IMR-90 (cell line): Measurements from ENCODE around the gene DDX10. TPM values are rescaled to one million over a fixed set of nuclear protein-coding genes. Genes with fewer than 3 reads are reported as not detected.

Experiments
- ATAC-seq: fragments of 200-7000 bp; cut with Tn5 transposase; 2 replicates; pipeline ENCODE4 v1.9.1; 2020; ENCODE audit warnings: low read depth, mild to moderate bottlenecking, moderate library complexity
- BruUV-seq: library from RNA; stranded (reverse); fragments of 400-500 nt; replicated peaks from 2 replicates; lab custom pipeline; 2021; lab: Mats Ljungman, UMichigan
- CTCF ChIA-PET: fragments of 300-600 bp; formaldehyde crosslinking; extraction: SDS; loops from one replicate; lab custom pipeline; 2021; ENCODE audit warnings: antibody characterized with exemption; lab: Yijun Ruan, JAX
- POLR2A ChIA-PET: fragments of 300-600 bp; sonication (Branson Sonifier 250); formaldehyde crosslinking; loops from one replicate; lab custom pipeline; 2022; ENCODE audit warnings: antibody characterized with exemption; ENCODE audit not compliant: unreplicated experiment; lab: Charles Lee
- DNase-seq: peaks from one replicate; pipeline ENCODE4 v3.0.0; 2013
- H2AFZ ChIP-seq: replicated peaks from 2 replicates; pipeline ENCODE3; 2013; ENCODE audit warnings: low read length, mild to moderate bottlenecking; ENCODE audit not compliant: poor library complexity
- H2AK5ac ChIP-seq: 2 replicates; pipeline ENCODE4 v1.6.1; 2013; ENCODE audit warnings: low read depth, low read length, inconsistent platforms
- H2AK9ac ChIP-seq: replicated peaks from 2 replicates; pipeline ENCODE3; 2013; ENCODE audit warnings: mild to moderate bottlenecking, low read depth, low read length, moderate library complexity; ENCODE audit not compliant: poor library complexity
- H2BK120ac ChIP-seq: 2 replicates; pipeline ENCODE4 v1.6.1; 2013; ENCODE audit warnings: low read depth, low read length, inconsistent platforms
- H2BK15ac ChIP-seq: 3 replicates; pipeline ENCODE4 v1.6.1; 2013; ENCODE audit warnings: low read depth, low read length, inconsistent platforms
- H2BK20ac ChIP-seq: 2 replicates; pipeline ENCODE4 v1.6.1; 2013; ENCODE audit warnings: low read depth, mild to moderate bottlenecking, inconsistent platforms, low read length, moderate library complexity
- H2BK5ac ChIP-seq: 2 replicates; pipeline ENCODE4 v1.6.1; 2013; ENCODE audit warnings: mild to moderate bottlenecking, low read depth, low read length, inconsistent platforms; ENCODE audit not compliant: poor library complexity, severe bottlenecking
- H3K14ac ChIP-seq: replicated peaks from 2 replicates; pipeline ENCODE4 v1.6.1; 2013; ENCODE audit warnings: low read depth, low read length, inconsistent platforms
- H3K18ac ChIP-seq: 2 replicates; pipeline ENCODE4 v1.6.1; 2013; ENCODE audit warnings: low read depth, low read length, control low read depth
- H3K23ac ChIP-seq: 2 replicates; pipeline ENCODE4 v1.6.1; 2013; ENCODE audit warnings: low read depth, low read length, inconsistent platforms
- H3K27ac ChIP-seq: 2 replicates; pipeline ENCODE4 v1.5.1; 2013; ENCODE audit warnings: mild to moderate bottlenecking, control low read depth, low read length; ENCODE audit not compliant: insufficient read depth
- H3K27me3 ChIP-seq: 2 replicates; pipeline ENCODE4 v1.6.1; 2013; ENCODE audit warnings: low read length; ENCODE audit not compliant: control insufficient read depth, insufficient read depth
- H3K36me3 ChIP-seq: 2 replicates; pipeline ENCODE4 v1.6.1; 2013; ENCODE audit warnings: low read length, mixed read lengths; ENCODE audit not compliant: control insufficient read depth, insufficient read depth
- H3K4ac ChIP-seq: 2 replicates; pipeline ENCODE4 v1.6.1; 2013; ENCODE audit warnings: low read depth, low read length, inconsistent platforms
- H3K4me1 ChIP-seq: 2 replicates; pipeline ENCODE4 v1.6.1; 2013; ENCODE audit warnings: low read length, mixed read lengths; ENCODE audit not compliant: control insufficient read depth, insufficient read depth
- H3K4me2 ChIP-seq: 2 replicates; pipeline ENCODE4 v1.6.1; 2013; ENCODE audit warnings: low read depth, mild to moderate bottlenecking, control low read depth, low read length, moderate library complexity
- H3K4me3 ChIP-seq: 2 replicates; pipeline ENCODE4 v1.5.1; 2013; ENCODE audit warnings: low read depth, mild to moderate bottlenecking, control low read depth, low read length, moderate library complexity; ENCODE audit not compliant: insufficient read depth
- H3K56ac ChIP-seq: 2 replicates; pipeline ENCODE4 v1.6.1; 2013; ENCODE audit warnings: low read length, inconsistent platforms; ENCODE audit not compliant: insufficient read depth; ENCODE audit errors: extremely low read depth
- H3K79me1 ChIP-seq, 2 experiments: 2 replicates each; pipeline ENCODE4 v1.6.1; 2013; ENCODE audit warnings: low read length in 2 of 2, inconsistent platforms in 1 of 2, low read depth in 1 of 2
- H3K9ac ChIP-seq: 2 replicates; pipeline ENCODE4 v1.6.1; 2013; ENCODE audit warnings: low read depth, low read length, control low read depth
- H3K9me1 ChIP-seq: 2 replicates; pipeline ENCODE4 v1.6.1; 2013; ENCODE audit warnings: low read length, inconsistent platforms; ENCODE audit not compliant: insufficient read depth
- H3K9me3 ChIP-seq: 2 replicates; pipeline ENCODE4 v1.6.1; 2013; ENCODE audit warnings: low read length; ENCODE audit not compliant: control insufficient read depth, insufficient read depth
- H4K20me1 ChIP-seq: 2 replicates; pipeline ENCODE4 v1.6.1; 2013; ENCODE audit warnings: low read length, inconsistent platforms; ENCODE audit not compliant: insufficient read depth
- H4K5ac ChIP-seq: 2 replicates; pipeline ENCODE4 v1.6.1; 2013; ENCODE audit warnings: mild to moderate bottlenecking, low read depth, low read length, control low read depth
- H4K8ac ChIP-seq, 2 experiments: 2 replicates each; pipeline ENCODE4 v1.6.1; 2013; ENCODE audit warnings: low read depth in 2 of 2, low read length in 2 of 2, control low read depth in 1 of 2, inconsistent platforms in 1 of 2
- H4K91ac ChIP-seq: 2 replicates; pipeline ENCODE4 v1.6.1; 2013; ENCODE audit warnings: low read depth, low read length, inconsistent platforms; ENCODE audit not compliant: insufficient read depth
- ELK1 ChIP-seq: fragments of 150-350 bp; IDR thresholded peaks from 2 replicates; pipeline ENCODE4 v1.6.1; 2016; ENCODE audit warnings: low read depth, mild to moderate bottlenecking, low read length, moderate library complexity, borderline replicate concordance
- FOS ChIP-seq: fragments of 150-350 bp; IDR thresholded peaks from 2 replicates; pipeline ENCODE4 v1.6.1; 2016; ENCODE audit warnings: low read depth, low read length
- MAZ ChIP-seq: IDR thresholded peaks from 2 replicates; pipeline ENCODE4 v1.6.1; 2012; ENCODE audit warnings: low read depth, mild to moderate bottlenecking, low read length, improper control_type of control experiment, moderate library complexity, borderline replicate concordance
- POLR2A ChIP-seq: IDR thresholded peaks from 2 replicates; pipeline ENCODE4 v1.6.1; 2012; ENCODE audit warnings: mild to moderate bottlenecking, low read depth, low read length
- RAD21 ChIP-seq: IDR thresholded peaks from 2 replicates; pipeline ENCODE4 v1.6.1; 2012; ENCODE audit warnings: low read length, improper control_type of control experiment
- RCOR1 ChIP-seq: IDR thresholded peaks from 2 replicates; pipeline ENCODE4 v1.6.1; 2012; ENCODE audit warnings: mild to moderate bottlenecking, low read length, improper control_type of control experiment; ENCODE audit not compliant: insufficient replicate concordance
- RFX5 ChIP-seq: IDR thresholded peaks from 2 replicates; pipeline ENCODE4 v1.8.0; 2012; ENCODE audit warnings: low read depth, mild to moderate bottlenecking, low read length, moderate library complexity
- SMC3 ChIP-seq: fragments of 150-350 bp; IDR thresholded peaks from 2 replicates; pipeline ENCODE4 v1.6.1; 2016; ENCODE audit warnings: low read depth, mild to moderate bottlenecking, antibody characterized with exemption, low read length, moderate library complexity
- WGBS, 2 experiments: methylation state at CpG; one replicate each; pipeline versions ENCODE4 v1.1.5 to v1.1.7; 2013; ENCODE audit warnings: missing lambda C conversion rate in 2 of 2; ENCODE audit not compliant: insufficient read length in 1 of 2; ENCODE audit errors: extremely low coverage in 2 of 2; 5-methylcytosine and 5-hydroxymethylcytosine counted together
- dilution Hi-C: fragments of 300-500 bp; cut with HindIII; formaldehyde crosslinking; loops from one replicate; pipeline ENCODE4 v1.14.3; 2018; ENCODE audit warnings: low sequenced_read_pairs; ENCODE audit not compliant: unreplicated experiment
- in situ Hi-C: fragments of 300-500 bp; cut with MboI; formaldehyde crosslinking; loops from 3 replicates; pipeline ENCODE4 v1.14.3; 2019; ENCODE audit warnings: low sequenced_read_pairs, inconsistent platforms, mixed read lengths
- intact Hi-C: fragments of 100-400 bp; cut with micrococcal nuclease; formaldehyde crosslinking; loops from 2 replicates; pipeline ENCODE4 v1.10.0; 2022
- polyA plus RNA-seq, 3 experiments: library from polyadenylated mRNA; depleted of rRNA; stranded (reverse); fragments of >200 nt; gene quantifications; 2 replicates each; pipeline ENCODE4 v1.2.3, GENCODE V29; 2012; ENCODE audit warnings: low replicate concordance in 1 of 3
- total RNA-seq: library from RNA; depleted of rRNA; stranded (reverse); fragments of >200 nt; gene quantifications from 2 replicates; pipeline ENCODE4 v1.2.3, GENCODE V29; 2012

The DDX10 gene
- total and polyA plus RNA-seq, 2 of the 4 experiments (the other 2 are of a cell fraction): 20.0 to 31.9 TPM

GRCh38 chr11:108774037-108774730 lies 109.3 kb downstream of the DDX10 start:
- Histone ChIP-seq H2AFZ (no peak overlapping the region), H2AK5ac (peak overlapping the region; percentile 11; the same call in 1 of the 2 replicates), H3K18ac (no peak overlapping the region; the same call in 1 of the 2 replicates), H2BK20ac (no peak overlapping the region; the same call in 1 of the 2 replicates), H3K56ac (no peak overlapping the region), H3K4me2 (no peak overlapping the region; the same call in 1 of the 2 replicates), H3K79me1 (peaks cover 19 to 27% of the 10 kb centered on the region in 2 experiments), H3K4me3 (no peak overlapping the region), H3K23ac (no peak overlapping the region), H3K14ac (peak overlapping the region; percentile 38; the same call in 1 of the 2 replicates), H2BK15ac (peak overlapping the region; percentile 71; the same call in 2 of the 3 replicates), H3K4me1 (no peaks in the 10 kb centered on the region), H4K91ac (no peak overlapping the region), H2AK9ac (no peak overlapping the region), H2BK120ac (no peak overlapping the region), H2BK5ac (no peak overlapping the region), H3K4ac (no peak overlapping the region), H3K9ac (no peak overlapping the region), H4K20me1 (no peaks in the 10 kb centered on the region), H4K8ac (no peak overlapping the region), H3K36me3 (no peaks in the 10 kb centered on the region), H3K27ac (no peak overlapping the region), H3K27me3 (no peaks in the 10 kb centered on the region), H3K9me1 (no peaks in the 10 kb centered on the region), H4K5ac (no peak overlapping the region), H3K9me3 (no peaks in the 10 kb centered on the region; the same call in 1 of the 2 replicates)
- ATAC-seq (no peak; the same call in 1 of the 2 replicates), DNase-seq (no peak)
- WGBS, 2 experiments: no CpG with 5 or more reads among the region's 5 CpGs
- POLR2A ChIA-PET: no interaction called here
- dilution Hi-C loops (no loop called here), intact Hi-C loops (no loop called here), in situ Hi-C loops (no loop called here)
- TF ChIP-seq FOS (no peak), MAZ (no peak), ELK1 (no peak), SMC3 (no peak), RAD21 (no peak), POLR2A (no peak), RCOR1 (no peak), RFX5 (no peak)
- CTCF ChIA-PET: interaction anchor here (0.6 kb wide), 1 partner anchor 17 kb away, joined by 3 read pairs; no protein-coding TSS in a partner anchor
- BruUV-seq: no TSS peak
